IPS-NIHi11 (cell line): ENCODE results near the gene CDC37L1.

Experiments used
- DNase-seq: peaks from one replicate; pipeline ENCODE4 v3.0.0; 2012; ENCODE audit warnings: mixed read lengths, low spot score

CDC37L1 gene

GRCh38 chr9:4755026-4755609, 75.7 kb downstream of the CDC37L1 start:
- no peak for DNase-seq

DNA sequence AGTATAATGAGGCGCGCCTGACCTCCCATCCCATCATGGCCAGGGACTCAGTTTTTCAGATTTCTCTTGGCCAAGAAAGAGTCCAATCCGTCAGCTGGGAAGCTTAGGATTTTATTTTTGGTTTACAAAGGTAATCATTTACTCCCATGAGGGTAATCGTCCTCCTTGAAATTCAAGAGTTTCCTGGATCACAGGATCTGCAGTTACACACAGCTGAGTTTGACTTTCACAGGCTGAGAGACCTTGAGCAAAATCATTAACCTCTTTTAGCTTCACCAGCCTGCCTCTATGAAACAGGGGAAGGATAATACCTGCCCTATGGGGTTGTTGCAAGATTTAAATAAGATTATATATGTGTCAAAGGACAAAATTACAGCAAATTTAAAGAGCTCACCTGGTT, 77.1 kb downstream of the CDC37L1 start:
- DNase-seq, result no peak
